SK-N-MC (cell line): ENCODE data around the gene JAKMIP1.

Source experiments
- EZH2 ChIP-seq: fragments of 200-600 bp; sonication (generic); IDR thresholded peaks from one replicate; pipeline ENCODE4 v1.6.1; 2017; ENCODE audit warnings: antibody characterized with exemption
- FOXP2 ChIP-seq: optimal IDR thresholded peaks from 2 replicates; pipeline ENCODE3; 2011; ENCODE audit warnings: mild to moderate bottlenecking, moderate library complexity; ENCODE audit not compliant: insufficient read depth; ENCODE audit errors: extremely low read length, control extremely low read depth
- POLR2AphosphoS5 ChIP-seq: IDR thresholded peaks from 2 replicates; pipeline ENCODE4 v1.6.1; 2012; ENCODE audit warnings: mild to moderate bottlenecking, low read depth, low read length, borderline replicate concordance

- no peak for TF ChIP-seq FOXP2
- TF ChIP-seq POLR2AphosphoS5, result no peak
- TF ChIP-seq EZH2, result no peak
Measured at GRCh38 chr4:6225469-6225868, 25.1 kb upstream of the JAKMIP1 start.
